GM23338 (cell line): ENCODE measurements around the gene MRGPRG. TPM values are rescaled to one million over a fixed set of nuclear protein-coding genes. Genes with fewer than 3 reads are reported as not detected.

Source experiments
- ATAC-seq: fragments of 200-7000 bp; cut with Tn5 transposase; 3 replicates; pipeline ENCODE4 v1.9.1; 2020
- DNase-seq: peaks from one replicate; pipeline ENCODE4 v3.0.0-alpha.2; 2015; ENCODE audit warnings: low spot score
- H2AFZ ChIP-seq: fragments of 200-600 bp; sonication (generic); 2 replicates; pipeline ENCODE4 v1.8.0; 2016; ENCODE audit warnings: antibody characterized with exemption, mild to moderate bottlenecking, moderate library complexity
- H3F3A ChIP-seq: fragments of 200-600 bp; sonication (generic); replicated peaks from 2 replicates; pipeline ENCODE4 v1.8.0; 2017; ENCODE audit warnings: antibody characterized with exemption, mixed run types, low read depth
- H3K27ac ChIP-seq: fragments of 200-600 bp; sonication (generic); 2 replicates; pipeline ENCODE4 v1.6.1; 2016; ENCODE audit warnings: low read depth
- H3K27me3 ChIP-seq: fragments of 200-600 bp; sonication (generic); 2 replicates; pipeline ENCODE4 v1.8.0; 2016; ENCODE audit warnings: mild to moderate bottlenecking, mixed run types, moderate library complexity; ENCODE audit not compliant: insufficient read depth
- H3K36me3 ChIP-seq: fragments of 200-600 bp; sonication (generic); 2 replicates; pipeline ENCODE4 v1.8.0; 2016; ENCODE audit warnings: mild to moderate bottlenecking; ENCODE audit not compliant: insufficient read depth
- H3K4me1 ChIP-seq: fragments of 200-600 bp; sonication (generic); 2 replicates; pipeline ENCODE4 v1.8.0; 2016; ENCODE audit warnings: mild to moderate bottlenecking, moderate library complexity; ENCODE audit not compliant: insufficient read depth
- H3K4me2 ChIP-seq: fragments of 200-600 bp; sonication (generic); 2 replicates; pipeline ENCODE4 v1.7.1; 2017; ENCODE audit warnings: mixed run types
- H3K4me3 ChIP-seq: fragments of 200-600 bp; sonication (generic); 2 replicates; pipeline ENCODE4 v1.6.1; 2016; ENCODE audit warnings: mixed run types
- H3K79me2 ChIP-seq: fragments of 200-600 bp; sonication (generic); replicated peaks from 2 replicates; pipeline ENCODE4 v1.8.0; 2017; ENCODE audit warnings: mild to moderate bottlenecking; ENCODE audit not compliant: insufficient read depth
- H3K9me2 ChIP-seq: fragments of 200-600 bp; sonication (generic); 2 replicates; pipeline ENCODE4 v1.8.0; 2017; ENCODE audit not compliant: insufficient read depth
- H4K20me1 ChIP-seq: fragments of 200-600 bp; sonication (generic); replicated peaks from 2 replicates; pipeline ENCODE4 v1.8.0; 2017; ENCODE audit warnings: mild to moderate bottlenecking; ENCODE audit not compliant: insufficient read depth
- H3K27ac Mint-ChIP-seq: 2 replicates; pipeline ENCODE4 v1.8.0; 2020; ENCODE audit warnings: inconsistent platforms, mild to moderate bottlenecking, moderate library complexity, mixed read lengths
- H3K27me3 Mint-ChIP-seq: 3 replicates; pipeline ENCODE4 v1.8.0; 2022; ENCODE audit warnings: low read depth, mild to moderate bottlenecking, moderate library complexity, mixed read lengths, inconsistent platforms; ENCODE audit not compliant: insufficient read depth, poor library complexity
- H3K36me3 Mint-ChIP-seq: 3 replicates; pipeline ENCODE4 v1.8.0; 2021; ENCODE audit warnings: low read depth, mild to moderate bottlenecking, inconsistent platforms, moderate library complexity, mixed read lengths
- H3K4me1 Mint-ChIP-seq: 3 replicates; pipeline ENCODE4 v1.8.0; 2020; ENCODE audit warnings: mild to moderate bottlenecking, inconsistent platforms, mixed read lengths
- H3K4me3 Mint-ChIP-seq: 3 replicates; pipeline ENCODE4 v1.8.0; 2021; ENCODE audit warnings: moderate library complexity, mild to moderate bottlenecking, inconsistent platforms, mixed read lengths
- H3K9me3 Mint-ChIP-seq: 3 replicates; pipeline ENCODE4 v1.8.0; 2020; ENCODE audit warnings: moderate library complexity, mild to moderate bottlenecking, inconsistent platforms, mixed read lengths
- CREB1 ChIP-seq: fragments of 250-450 bp; sonication (Bioruptor Pico); IDR thresholded peaks from 2 replicates; pipeline ENCODE4 v1.5.0; 2020; ENCODE audit warnings: low read depth, mild to moderate bottlenecking, moderate library complexity
- CTCF ChIP-seq, 2 experiments: fragments of 200-600 bp in 1 of 2; sonication (generic) in 1 of 2; conservative IDR thresholded peaks; 2 replicates each; pipeline versions ENCODE4 v1.5.1 to v1.6.1; 2016 to 2017; ENCODE audit warnings: antibody characterized with exemption in 2 of 2, low read depth in 2 of 2, mild to moderate bottlenecking in 2 of 2, moderate library complexity in 1 of 2
- EZH2 ChIP-seq: fragments of 200-600 bp; sonication (generic); IDR thresholded peaks from one replicate; pipeline ENCODE4 v1.8.0; 2017; ENCODE audit warnings: antibody characterized with exemption, mild to moderate bottlenecking, low read depth; ENCODE audit not compliant: unreplicated experiment
- JUNB ChIP-seq: IDR thresholded peaks from one replicate; pipeline ENCODE4 v1.6.1; 2016; ENCODE audit warnings: antibody characterized with exemption; ENCODE audit not compliant: unreplicated experiment
- STAT1 ChIP-seq: IDR thresholded peaks from one replicate; pipeline ENCODE4 v1.6.1; 2016; ENCODE audit warnings: antibody characterized with exemption; ENCODE audit not compliant: unreplicated experiment
- ZNF114 ChIP-seq: fragments of 250-450 bp; sonication (Bioruptor Pico); IDR thresholded peaks from 2 replicates; pipeline ENCODE4 v1.5.0; 2020; ENCODE audit warnings: mild to moderate bottlenecking, moderate library complexity
- polyA plus RNA-seq: library from polyadenylated mRNA; unstranded; fragments of >200 nt; fragmentation: Nextera tagmentation; extraction: Ambion mirVana; gene quantifications from 2 replicates; pipeline ENCODE4 v1.2.1, GENCODE V29; 2016
- total RNA-seq: library from RNA; depleted of rRNA; stranded (reverse); fragments of >200 nt; shearing (Covaris generic); gene quantifications from 2 replicates; pipeline ENCODE4 v1.2.3, GENCODE V29; 2014

The MRGPRG gene
- total and polyA plus RNA-seq, 2 experiments from 2014 or later = not detected

GRCh38 chr11:3196161-3197043, 22.2 kb downstream of the MRGPRG start (continued):
- no peak for TF ChIP-seq JUNB
- no peak for TF ChIP-seq ZNF114 (CRISPR knock-in tag)
- no peak for TF ChIP-seq EZH2
- no peak for TF ChIP-seq CTCF (conservative IDR thresholded peaks at IDR 0.05; ENCODE audit: low read depth in 2 of 2)
- no peak for TF ChIP-seq STAT1
- TF ChIP-seq CREB1 = no peak

- Histone ChIP-seq H3K27ac (no peak overlapping the region), H3K4me2 (no peak overlapping the region), H3K4me1 (no peaks in the 10 kb centered on the region), H3K9me2 (no peaks in the 10 kb centered on the region), H2AFZ (no peak overlapping the region), H3K79me2 (no peaks in the 10 kb centered on the region), H3K27me3 (no peaks in the 10 kb centered on the region), H3F3A (no peaks in the 10 kb centered on the region), H4K20me1 (no peaks in the 10 kb centered on the region), H3K36me3 (no peaks in the 10 kb centered on the region), H3K4me3 (no peak overlapping the region)
- DNase-seq (peak; percentile 49), ATAC-seq (peak; percentile 25)
- Mint-ChIP-seq H3K9me3 (0 out of 3 replicates have a peak, but pooled peaks cover 3% of the 10 kb centered on the region), H3K4me1 (peaks cover 17% of the 10 kb centered on the region), H3K27ac (no peak overlapping the region), H3K36me3 (no peaks in the 10 kb centered on the region; the same call in 1 of the 3 replicates), H3K27me3 (peaks cover 14% of the 10 kb centered on the region), H3K4me3 (no peak overlapping the region)
- no peak for TF ChIP-seq CREB1
- peak; percentile 20 to 51; a peak in 2 of 4 replicates for TF ChIP-seq CTCF (conservative IDR thresholded peaks at IDR 0.05; ENCODE audit: low read depth in 2 of 2)
Measured at GRCh38 chr11:3195251-3196160, 23.1 kb downstream of the MRGPRG start.
